DOHH2 (cell line): Measurements from ENCODE around the gene SLC45A3.

ENCODE experiments used
- EZH2phosphoT487 ChIP-seq: fragments of 200-600 bp; sonication (generic); IDR thresholded peaks from 2 replicates; pipeline ENCODE4 v1.6.1; 2017; ENCODE audit warnings: borderline replicate concordance, mild to moderate bottlenecking, antibody characterized with exemption, low read length, moderate library complexity, mixed read lengths
- TF ChIP-seq, protein P1 (sequence below): fragments of 200-600 bp; sonication (generic); IDR thresholded peaks from one replicate; pipeline ENCODE4 v1.5.1; 2014; ENCODE audit warnings: antibody characterized with exemption, mild to moderate bottlenecking, low read depth, low read length; ENCODE audit not compliant: poor library complexity, severe bottlenecking

GRCh38 chr1:205639567-205639966 is 40.7 kb downstream of the SLC45A3 start:
- TF ChIP-seq, protein P1, sequence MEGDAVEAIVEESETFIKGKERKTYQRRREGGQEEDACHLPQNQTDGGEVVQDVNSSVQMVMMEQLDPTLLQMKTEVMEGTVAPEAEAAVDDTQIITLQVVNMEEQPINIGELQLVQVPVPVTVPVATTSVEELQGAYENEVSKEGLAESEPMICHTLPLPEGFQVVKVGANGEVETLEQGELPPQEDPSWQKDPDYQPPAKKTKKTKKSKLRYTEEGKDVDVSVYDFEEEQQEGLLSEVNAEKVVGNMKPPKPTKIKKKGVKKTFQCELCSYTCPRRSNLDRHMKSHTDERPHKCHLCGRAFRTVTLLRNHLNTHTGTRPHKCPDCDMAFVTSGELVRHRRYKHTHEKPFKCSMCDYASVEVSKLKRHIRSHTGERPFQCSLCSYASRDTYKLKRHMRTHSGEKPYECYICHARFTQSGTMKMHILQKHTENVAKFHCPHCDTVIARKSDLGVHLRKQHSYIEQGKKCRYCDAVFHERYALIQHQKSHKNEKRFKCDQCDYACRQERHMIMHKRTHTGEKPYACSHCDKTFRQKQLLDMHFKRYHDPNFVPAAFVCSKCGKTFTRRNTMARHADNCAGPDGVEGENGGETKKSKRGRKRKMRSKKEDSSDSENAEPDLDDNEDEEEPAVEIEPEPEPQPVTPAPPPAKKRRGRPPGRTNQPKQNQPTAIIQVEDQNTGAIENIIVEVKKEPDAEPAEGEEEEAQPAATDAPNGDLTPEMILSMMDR: no peak
- no peak for TF ChIP-seq EZH2phosphoT487
